22Rv1 (cell line): ENCODE data around the gene ATXN1.

ENCODE experiments used
- H3K27ac ChIP-seq: fragments of 450-650 bp; 2 replicates; pipeline ENCODE4 v1.5.1; 2017
- ZFX ChIP-seq: fragments of 450-650 bp; IDR thresholded peaks from 2 replicates; pipeline ENCODE4 v1.6.1; 2017; ENCODE audit warnings: antibody characterized with exemption, borderline replicate concordance
- TF ChIP-seq, protein P1 (sequence below): fragments of 450-650 bp; IDR thresholded peaks from 2 replicates; pipeline ENCODE4 v1.5.1; 2017; ENCODE audit warnings: mild to moderate bottlenecking

Gene ATXN1

DNA sequence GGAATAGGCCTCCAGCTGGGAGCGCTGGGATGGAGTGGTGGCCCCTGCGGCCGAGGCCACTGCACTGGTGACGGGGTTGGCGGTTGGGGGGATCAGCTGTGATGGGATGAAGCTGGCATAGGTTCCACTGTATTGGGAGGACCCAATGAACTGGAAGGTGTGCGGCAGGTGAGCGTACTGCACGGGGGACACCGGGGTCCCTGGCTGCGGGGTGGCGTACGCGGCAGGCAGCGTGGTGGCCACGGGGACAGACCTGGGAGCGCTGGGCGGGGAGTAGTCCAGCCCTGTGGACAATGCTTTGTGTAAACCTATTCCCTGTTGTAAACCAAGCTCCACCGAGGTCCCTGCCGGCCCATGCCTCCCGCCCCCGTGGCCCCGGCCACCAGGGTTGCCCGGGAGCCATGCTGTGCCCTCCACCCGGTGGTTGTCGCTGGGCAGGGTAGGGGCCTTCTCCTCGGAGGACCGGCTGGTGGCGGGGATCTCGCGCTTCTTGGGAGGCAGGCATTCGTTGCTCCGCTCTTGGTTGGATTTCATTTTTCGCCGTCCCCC is 433.4 kb downstream of the ATXN1 start:
- TF ChIP-seq, protein P1, sequence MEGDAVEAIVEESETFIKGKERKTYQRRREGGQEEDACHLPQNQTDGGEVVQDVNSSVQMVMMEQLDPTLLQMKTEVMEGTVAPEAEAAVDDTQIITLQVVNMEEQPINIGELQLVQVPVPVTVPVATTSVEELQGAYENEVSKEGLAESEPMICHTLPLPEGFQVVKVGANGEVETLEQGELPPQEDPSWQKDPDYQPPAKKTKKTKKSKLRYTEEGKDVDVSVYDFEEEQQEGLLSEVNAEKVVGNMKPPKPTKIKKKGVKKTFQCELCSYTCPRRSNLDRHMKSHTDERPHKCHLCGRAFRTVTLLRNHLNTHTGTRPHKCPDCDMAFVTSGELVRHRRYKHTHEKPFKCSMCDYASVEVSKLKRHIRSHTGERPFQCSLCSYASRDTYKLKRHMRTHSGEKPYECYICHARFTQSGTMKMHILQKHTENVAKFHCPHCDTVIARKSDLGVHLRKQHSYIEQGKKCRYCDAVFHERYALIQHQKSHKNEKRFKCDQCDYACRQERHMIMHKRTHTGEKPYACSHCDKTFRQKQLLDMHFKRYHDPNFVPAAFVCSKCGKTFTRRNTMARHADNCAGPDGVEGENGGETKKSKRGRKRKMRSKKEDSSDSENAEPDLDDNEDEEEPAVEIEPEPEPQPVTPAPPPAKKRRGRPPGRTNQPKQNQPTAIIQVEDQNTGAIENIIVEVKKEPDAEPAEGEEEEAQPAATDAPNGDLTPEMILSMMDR: no peak
- TF ChIP-seq ZFX: no peak
- no peak overlapping the region for H3K27ac ChIP-seq

GRCh38 chr6:16326971-16327776 is 434.1 kb downstream of the ATXN1 start:
- no peak overlapping the region for H3K27ac ChIP-seq
- no peak for TF ChIP-seq ZFX
- TF ChIP-seq, protein P1: no peak

DNA sequence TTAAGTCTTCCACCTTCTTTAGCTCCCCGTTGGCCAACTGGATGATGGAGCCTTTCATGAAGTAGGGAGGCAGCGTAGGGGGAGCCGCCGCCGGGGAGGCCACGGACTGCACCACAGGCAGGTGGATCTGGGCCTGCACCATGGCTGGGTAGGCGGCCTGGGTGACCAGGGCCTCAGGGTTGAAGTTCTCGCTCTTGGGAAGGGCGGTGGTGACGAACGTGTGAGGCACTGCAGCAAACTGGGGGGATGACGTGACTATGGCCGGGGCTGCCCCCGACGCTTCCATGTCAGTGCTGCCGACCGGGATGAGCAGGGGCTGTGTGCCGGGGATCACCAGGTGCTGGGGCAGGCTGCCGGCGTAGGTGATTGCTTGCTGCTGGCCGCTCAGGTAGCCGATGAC is 434.7 kb downstream of the ATXN1 start:
- TF ChIP-seq, protein P1: no peak
- no peak for TF ChIP-seq ZFX
- no peak overlapping the region for H3K27ac ChIP-seq

- no peak overlapping the region for H3K27ac ChIP-seq
- no peak for TF ChIP-seq ZFX
- TF ChIP-seq, protein P1: no peak
These were observed 436.5 kb downstream of the ATXN1 start for GRCh38 chr6:16324606-16325225.

DNA sequence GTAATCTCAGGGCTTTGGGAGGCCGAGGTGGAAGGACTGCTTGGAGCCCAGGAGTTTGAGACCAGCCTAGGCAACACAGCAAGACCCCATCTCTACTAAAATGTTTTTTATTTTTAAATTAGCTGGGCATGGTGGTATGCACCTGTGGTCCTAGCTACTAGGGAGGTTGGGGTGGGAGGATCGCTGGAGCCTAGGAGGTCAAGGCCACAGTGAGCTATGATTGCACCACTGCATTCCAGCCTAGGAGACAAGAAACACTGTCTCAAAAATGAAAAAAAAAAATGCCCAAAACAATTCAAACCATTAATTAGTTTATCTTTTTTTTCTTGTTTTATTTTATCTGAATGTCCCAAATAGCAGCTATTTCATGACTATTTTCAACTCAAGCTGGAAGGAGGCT is 437.1 kb downstream of the ATXN1 start:
- TF ChIP-seq ZFX: no peak
- TF ChIP-seq, protein P1: no peak
- no peak overlapping the region for H3K27ac ChIP-seq

- TF ChIP-seq, protein P1: no peak
- TF ChIP-seq ZFX: no peak
- H3K27ac ChIP-seq: no peak overlapping the region
These were observed 438.5 kb downstream of the ATXN1 start for GRCh38 chr6:16322666-16323312.
